Progenitor cell of endocrine pancreas (in vitro differentiated cells): ENCODE results near the gene FLT3. TPM values are rescaled to one million over a fixed set of nuclear protein-coding genes. Genes with fewer than 3 reads are reported as not detected.
"Not testable (repeated sequence)": the region's sequence is repeated elsewhere in the genome, so short reads cannot be mapped to it uniquely, and the experiment has no call there.

Experiments used
- DNase-seq: peaks from one replicate; pipeline ENCODE4 v3.0.0; 2021; ENCODE audit warnings: low spot score; ENCODE audit not compliant: unreplicated experiment
- H3K27ac Mint-ChIP-seq: 2 replicates; pipeline ENCODE4 v1.8.0; 2021; ENCODE audit warnings: mild to moderate bottlenecking, moderate library complexity, mixed read lengths
- H3K27me3 Mint-ChIP-seq: 2 replicates; pipeline ENCODE4 v1.8.0; 2021; ENCODE audit warnings: mixed read lengths
- H3K36me3 Mint-ChIP-seq: 2 replicates; pipeline ENCODE4 v1.8.0; 2022; ENCODE audit warnings: mixed read lengths; ENCODE audit not compliant: insufficient read depth
- H3K4me1 Mint-ChIP-seq: 2 replicates; pipeline ENCODE4 v1.8.0; 2021; ENCODE audit warnings: low read depth, mixed read lengths
- H3K4me3 Mint-ChIP-seq: 2 replicates; pipeline ENCODE4 v1.8.0; 2021; ENCODE audit warnings: low read depth, mild to moderate bottlenecking, moderate library complexity, mixed read lengths
- H3K9me3 Mint-ChIP-seq: 2 replicates; pipeline ENCODE4 v1.8.0; 2021; ENCODE audit warnings: low read depth, mixed read lengths
- total RNA-seq: library from RNA; stranded (reverse); gene quantifications from 2 replicates; pipeline ENCODE4 v1.2.1, GENCODE V29; 2021
- TF ChIP-seq, protein P1 (sequence below): fragments of 200-600 bp; sonication (generic); IDR thresholded peaks from one replicate; pipeline ENCODE4 v1.5.0; 2021; ENCODE audit warnings: antibody characterized with exemption, mild to moderate bottlenecking; ENCODE audit not compliant: unreplicated experiment

The FLT3 gene
- total RNA-seq, 1 donor from 2014 or later, result 0.17 TPM

GRCh38 chr13:28117689-28118377 lies 17.5 kb upstream of the FLT3 start:
- Mint-ChIP-seq H3K4me3 (no peak overlapping the region), H3K4me1 (no peaks in the 10 kb centered on the region), H3K9me3 (no peaks in the 10 kb centered on the region), H3K36me3 (no peaks in the 10 kb centered on the region), H3K27ac (no peak overlapping the region), H3K27me3 (peaks cover 6% of the 10 kb centered on the region)
- no peak for DNase-seq
- TF ChIP-seq, protein P1, sequence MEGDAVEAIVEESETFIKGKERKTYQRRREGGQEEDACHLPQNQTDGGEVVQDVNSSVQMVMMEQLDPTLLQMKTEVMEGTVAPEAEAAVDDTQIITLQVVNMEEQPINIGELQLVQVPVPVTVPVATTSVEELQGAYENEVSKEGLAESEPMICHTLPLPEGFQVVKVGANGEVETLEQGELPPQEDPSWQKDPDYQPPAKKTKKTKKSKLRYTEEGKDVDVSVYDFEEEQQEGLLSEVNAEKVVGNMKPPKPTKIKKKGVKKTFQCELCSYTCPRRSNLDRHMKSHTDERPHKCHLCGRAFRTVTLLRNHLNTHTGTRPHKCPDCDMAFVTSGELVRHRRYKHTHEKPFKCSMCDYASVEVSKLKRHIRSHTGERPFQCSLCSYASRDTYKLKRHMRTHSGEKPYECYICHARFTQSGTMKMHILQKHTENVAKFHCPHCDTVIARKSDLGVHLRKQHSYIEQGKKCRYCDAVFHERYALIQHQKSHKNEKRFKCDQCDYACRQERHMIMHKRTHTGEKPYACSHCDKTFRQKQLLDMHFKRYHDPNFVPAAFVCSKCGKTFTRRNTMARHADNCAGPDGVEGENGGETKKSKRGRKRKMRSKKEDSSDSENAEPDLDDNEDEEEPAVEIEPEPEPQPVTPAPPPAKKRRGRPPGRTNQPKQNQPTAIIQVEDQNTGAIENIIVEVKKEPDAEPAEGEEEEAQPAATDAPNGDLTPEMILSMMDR, result no peak

DNA sequence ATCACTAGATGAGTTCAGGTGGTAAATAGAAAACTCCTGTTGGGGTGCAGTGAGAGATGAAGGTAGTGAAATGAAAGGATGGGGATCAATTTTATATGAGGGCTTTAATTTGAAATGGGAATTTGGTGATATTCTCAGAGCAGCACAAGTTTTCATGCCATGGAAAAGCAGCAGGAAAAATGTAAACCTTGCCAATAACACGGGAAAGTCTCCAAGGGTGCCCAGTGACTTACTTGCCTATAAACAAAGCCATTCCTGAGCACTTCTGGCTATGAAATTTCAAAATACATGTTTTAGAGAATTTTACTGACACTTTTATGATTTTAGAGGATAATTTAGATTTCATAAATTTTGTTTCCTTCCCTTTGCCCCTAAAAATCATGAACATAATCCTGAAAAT lies 16.4 kb upstream of the FLT3 start:
- no peak overlapping the region for H3K27ac Mint-ChIP-seq
- H3K4me1 Mint-ChIP-seq, result no peaks in the 10 kb centered on the region
- H3K36me3 Mint-ChIP-seq, result no peaks in the 10 kb centered on the region
- no peak for DNase-seq
- H3K4me3 Mint-ChIP-seq, result no peak overlapping the region
- peaks cover 6% of the 10 kb centered on the region for H3K27me3 Mint-ChIP-seq
- TF ChIP-seq, protein P1, result no peak
- H3K9me3 Mint-ChIP-seq, result no peaks in the 10 kb centered on the region

DNA sequence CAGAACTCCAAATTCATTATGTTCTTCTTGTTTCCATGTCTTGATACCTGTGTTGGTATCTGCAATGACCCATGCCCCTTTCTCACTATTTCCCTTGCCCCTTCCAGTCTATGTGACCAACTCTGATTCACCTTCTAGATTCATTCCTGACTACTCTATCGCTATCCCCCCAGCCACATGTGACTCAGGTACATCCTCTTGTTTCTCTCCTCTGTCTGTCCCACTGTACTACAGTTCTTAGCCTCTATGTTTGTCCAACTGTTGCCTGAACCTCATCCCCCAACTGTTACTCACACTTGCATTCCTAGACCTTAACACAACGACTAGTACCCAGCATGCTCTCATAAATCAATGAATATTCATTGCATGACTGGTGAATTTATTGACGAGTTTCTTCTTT lies 10.0 kb upstream of the FLT3 start:
- H3K27me3 Mint-ChIP-seq, result peaks cover 12% of the 10 kb centered on the region
- no peak for DNase-seq
- TF ChIP-seq, protein P1, result no peak
- no peaks in the 10 kb centered on the region for H3K9me3 Mint-ChIP-seq
- H3K36me3 Mint-ChIP-seq, result no peaks in the 10 kb centered on the region
- no peak overlapping the region for H3K4me3 Mint-ChIP-seq
- no peaks in the 10 kb centered on the region for H3K4me1 Mint-ChIP-seq
- no peak overlapping the region for H3K27ac Mint-ChIP-seq

DNA sequence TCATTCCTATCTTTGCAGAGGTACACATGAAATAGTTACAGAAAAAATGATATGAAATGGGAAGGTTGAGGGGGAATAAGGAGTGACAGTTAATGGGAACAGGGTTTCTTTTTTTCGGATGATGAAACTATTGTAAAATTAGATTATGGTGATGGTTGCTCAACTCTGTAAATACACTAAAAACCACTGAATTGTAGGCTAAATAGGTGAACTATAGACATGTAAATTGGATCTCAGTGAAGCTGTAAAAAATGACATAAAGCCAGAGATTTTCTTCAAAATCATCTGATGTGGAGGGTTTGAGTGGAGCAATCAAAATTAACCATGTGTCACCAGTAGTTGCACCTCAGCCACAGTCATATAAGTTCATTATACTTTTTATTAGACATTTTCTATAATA lies 6.6 kb upstream of the FLT3 start:
- TF ChIP-seq, protein P1, result no peak
- Mint-ChIP-seq H3K4me1 (no peaks in the 10 kb centered on the region), H3K4me3 (no peak overlapping the region), H3K9me3 (no peaks in the 10 kb centered on the region), H3K27me3 (peaks cover 36% of the 10 kb centered on the region), H3K36me3 (no peaks in the 10 kb centered on the region), H3K27ac (no peak overlapping the region)
- DNase-seq, result no peak

- peaks cover 66% of the 10 kb centered on the region for H3K27me3 Mint-ChIP-seq
- not testable (repeated sequence) for DNase-seq, H3K9me3 Mint-ChIP-seq, H3K4me1 Mint-ChIP-seq, H3K27ac Mint-ChIP-seq, H3K4me3 Mint-ChIP-seq, H3K36me3 Mint-ChIP-seq
These were observed 1.5 kb upstream of the FLT3 start for GRCh38 chr13:28101886-28102285.
